HL-60 (cell line): ENCODE results near the gene TSHZ2.

ENCODE experiments used
- GABPA ChIP-seq: IDR thresholded peaks from 2 replicates; pipeline ENCODE4 v1.6.1; 2012; ENCODE audit warnings: low read depth
- REST ChIP-seq: IDR thresholded peaks from 2 replicates; pipeline ENCODE4 v1.6.1; 2012; ENCODE audit warnings: low read depth; ENCODE audit not compliant: insufficient replicate concordance
- TF ChIP-seq, protein P1 (sequence below): IDR thresholded peaks from one replicate; pipeline ENCODE4 v1.5.1; 2011; ENCODE audit warnings: low read length, control low read depth, inconsistent platforms; ENCODE audit not compliant: insufficient read depth

DNA sequence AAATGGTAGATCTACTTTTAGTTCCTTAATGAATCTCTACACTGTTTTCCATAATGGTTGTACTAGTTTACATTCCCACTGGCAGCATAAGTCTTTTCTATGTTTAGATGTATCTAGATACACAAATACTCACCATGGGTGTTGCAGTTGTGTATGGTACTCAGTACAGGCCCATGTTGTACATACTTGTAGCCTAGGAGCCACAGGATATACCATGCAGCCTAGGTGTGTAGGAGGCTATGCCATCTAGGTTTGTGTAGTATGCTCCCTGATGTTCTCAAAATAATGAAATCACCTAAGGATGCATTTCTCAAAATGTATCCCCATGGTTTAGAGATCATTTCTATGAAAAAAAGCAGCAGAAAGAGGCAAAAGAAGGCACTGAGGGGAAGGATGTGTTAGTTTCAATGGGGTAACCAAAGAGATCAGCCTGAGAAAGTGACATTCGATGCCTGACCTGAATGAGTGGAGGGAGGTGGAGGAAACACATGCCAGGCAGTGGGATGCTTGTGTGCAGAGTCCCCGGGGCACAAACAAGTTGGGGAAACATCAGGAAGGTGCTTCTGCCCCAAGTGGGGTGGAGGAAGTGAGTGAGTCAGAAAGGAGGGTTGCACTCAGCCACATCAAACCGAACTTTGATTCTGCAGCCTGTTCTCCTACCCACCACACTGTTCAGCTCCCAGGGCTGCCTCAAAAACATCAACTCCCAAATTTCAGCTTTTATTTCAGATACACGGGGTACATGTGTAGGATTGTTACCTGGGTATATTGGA is 430.3 kb downstream of the TSHZ2 start:
- TF ChIP-seq, protein P1, sequence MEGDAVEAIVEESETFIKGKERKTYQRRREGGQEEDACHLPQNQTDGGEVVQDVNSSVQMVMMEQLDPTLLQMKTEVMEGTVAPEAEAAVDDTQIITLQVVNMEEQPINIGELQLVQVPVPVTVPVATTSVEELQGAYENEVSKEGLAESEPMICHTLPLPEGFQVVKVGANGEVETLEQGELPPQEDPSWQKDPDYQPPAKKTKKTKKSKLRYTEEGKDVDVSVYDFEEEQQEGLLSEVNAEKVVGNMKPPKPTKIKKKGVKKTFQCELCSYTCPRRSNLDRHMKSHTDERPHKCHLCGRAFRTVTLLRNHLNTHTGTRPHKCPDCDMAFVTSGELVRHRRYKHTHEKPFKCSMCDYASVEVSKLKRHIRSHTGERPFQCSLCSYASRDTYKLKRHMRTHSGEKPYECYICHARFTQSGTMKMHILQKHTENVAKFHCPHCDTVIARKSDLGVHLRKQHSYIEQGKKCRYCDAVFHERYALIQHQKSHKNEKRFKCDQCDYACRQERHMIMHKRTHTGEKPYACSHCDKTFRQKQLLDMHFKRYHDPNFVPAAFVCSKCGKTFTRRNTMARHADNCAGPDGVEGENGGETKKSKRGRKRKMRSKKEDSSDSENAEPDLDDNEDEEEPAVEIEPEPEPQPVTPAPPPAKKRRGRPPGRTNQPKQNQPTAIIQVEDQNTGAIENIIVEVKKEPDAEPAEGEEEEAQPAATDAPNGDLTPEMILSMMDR = no peak
- no peak for TF ChIP-seq REST
- TF ChIP-seq GABPA = no peak
